PFSK-1 (cell line): ENCODE measurements around the gene JAG1.

ENCODE experiments used
- FOXP2 ChIP-seq: optimal IDR thresholded peaks from 2 replicates; pipeline ENCODE3; 2011; ENCODE audit warnings: borderline replicate concordance, control low read depth, inconsistent platforms; ENCODE audit not compliant: insufficient read depth; ENCODE audit errors: extremely low read length, extremely low read depth
- POLR2AphosphoS5 ChIP-seq: IDR thresholded peaks from 2 replicates; pipeline ENCODE4 v1.6.1; 2012; ENCODE audit warnings: low read depth, mild to moderate bottlenecking, control low read depth, low read length, moderate library complexity
- SIN3A ChIP-seq: IDR thresholded peaks from 2 replicates; pipeline ENCODE4 v1.6.1; 2012; ENCODE audit warnings: mild to moderate bottlenecking, low read length, moderate library complexity, borderline replicate concordance; ENCODE audit not compliant: insufficient read depth
- TAF1 ChIP-seq: IDR thresholded peaks from 2 replicates; pipeline ENCODE4 v1.6.1; 2012; ENCODE audit warnings: low read length, control low read depth, borderline replicate concordance; ENCODE audit not compliant: insufficient read depth
- TF ChIP-seq, protein P1 (sequence below), 2 experiments: IDR thresholded peaks; 2 replicates each; pipeline versions ENCODE4 v1.6.1 to v1.8.0; 2011 to 2012; ENCODE audit warnings: low read depth in 2 of 2, low read length in 2 of 2, control low read depth in 1 of 2, inconsistent platforms in 1 of 2, mild to moderate bottlenecking in 1 of 2, moderate library complexity in 1 of 2; ENCODE audit not compliant: insufficient read depth in 1 of 2

DNA sequence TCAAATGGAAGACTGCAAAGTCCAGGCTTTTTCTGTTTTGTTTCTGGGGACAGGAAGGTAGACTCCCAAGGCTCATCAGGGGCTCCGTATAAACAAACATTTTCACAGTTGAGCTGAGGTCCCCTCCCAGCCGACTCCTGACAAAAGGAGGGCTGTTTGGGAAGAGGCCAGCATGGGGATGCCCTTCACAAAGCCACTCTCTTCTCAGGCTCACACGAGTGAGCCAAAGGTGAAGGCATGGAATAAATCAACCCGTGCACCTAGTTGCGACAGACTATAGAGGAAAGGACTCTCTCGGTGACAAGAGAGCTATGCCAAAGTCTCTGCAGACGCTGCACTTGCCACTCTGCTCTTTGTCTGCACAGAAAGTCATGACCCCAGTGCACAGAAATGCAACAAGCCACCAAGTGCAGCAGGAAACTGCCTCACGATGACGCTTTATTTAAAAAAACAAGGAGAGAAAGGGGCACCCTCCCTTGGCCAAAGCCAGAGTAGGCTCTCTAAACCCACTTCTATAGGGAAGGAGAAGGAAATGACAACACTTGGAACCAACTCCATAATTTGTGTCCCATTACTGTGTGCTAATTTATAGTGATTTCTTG lies 21.0 kb downstream of the JAG1 start:
- TF ChIP-seq TAF1 (no peak), POLR2AphosphoS5 (no peak), SIN3A (no peak), FOXP2 (no peak)
- TF ChIP-seq, protein P1, sequence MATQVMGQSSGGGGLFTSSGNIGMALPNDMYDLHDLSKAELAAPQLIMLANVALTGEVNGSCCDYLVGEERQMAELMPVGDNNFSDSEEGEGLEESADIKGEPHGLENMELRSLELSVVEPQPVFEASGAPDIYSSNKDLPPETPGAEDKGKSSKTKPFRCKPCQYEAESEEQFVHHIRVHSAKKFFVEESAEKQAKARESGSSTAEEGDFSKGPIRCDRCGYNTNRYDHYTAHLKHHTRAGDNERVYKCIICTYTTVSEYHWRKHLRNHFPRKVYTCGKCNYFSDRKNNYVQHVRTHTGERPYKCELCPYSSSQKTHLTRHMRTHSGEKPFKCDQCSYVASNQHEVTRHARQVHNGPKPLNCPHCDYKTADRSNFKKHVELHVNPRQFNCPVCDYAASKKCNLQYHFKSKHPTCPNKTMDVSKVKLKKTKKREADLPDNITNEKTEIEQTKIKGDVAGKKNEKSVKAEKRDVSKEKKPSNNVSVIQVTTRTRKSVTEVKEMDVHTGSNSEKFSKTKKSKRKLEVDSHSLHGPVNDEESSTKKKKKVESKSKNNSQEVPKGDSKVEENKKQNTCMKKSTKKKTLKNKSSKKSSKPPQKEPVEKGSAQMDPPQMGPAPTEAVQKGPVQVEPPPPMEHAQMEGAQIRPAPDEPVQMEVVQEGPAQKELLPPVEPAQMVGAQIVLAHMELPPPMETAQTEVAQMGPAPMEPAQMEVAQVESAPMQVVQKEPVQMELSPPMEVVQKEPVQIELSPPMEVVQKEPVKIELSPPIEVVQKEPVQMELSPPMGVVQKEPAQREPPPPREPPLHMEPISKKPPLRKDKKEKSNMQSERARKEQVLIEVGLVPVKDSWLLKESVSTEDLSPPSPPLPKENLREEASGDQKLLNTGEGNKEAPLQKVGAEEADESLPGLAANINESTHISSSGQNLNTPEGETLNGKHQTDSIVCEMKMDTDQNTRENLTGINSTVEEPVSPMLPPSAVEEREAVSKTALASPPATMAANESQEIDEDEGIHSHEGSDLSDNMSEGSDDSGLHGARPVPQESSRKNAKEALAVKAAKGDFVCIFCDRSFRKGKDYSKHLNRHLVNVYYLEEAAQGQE (IDR thresholded peaks at IDR 0.05; ENCODE audit: insufficient read depth in 1 of 2, low read depth in 2 of 2, low read length in 2 of 2): no peak
